ENCODE measurements around the gene PPP2R5C.

The PPP2R5C gene

GRCh38 chr14:101887219-101887618 is 125.7 kb downstream of the PPP2R5C start:
- no peak for DNase-seq (ENCODE audit: low read depth)

- DNase-seq (ENCODE audit: low read depth), result no peak
These were observed 126.7 kb downstream of the PPP2R5C start for GRCh38 chr14:101888182-101888581.

DNA sequence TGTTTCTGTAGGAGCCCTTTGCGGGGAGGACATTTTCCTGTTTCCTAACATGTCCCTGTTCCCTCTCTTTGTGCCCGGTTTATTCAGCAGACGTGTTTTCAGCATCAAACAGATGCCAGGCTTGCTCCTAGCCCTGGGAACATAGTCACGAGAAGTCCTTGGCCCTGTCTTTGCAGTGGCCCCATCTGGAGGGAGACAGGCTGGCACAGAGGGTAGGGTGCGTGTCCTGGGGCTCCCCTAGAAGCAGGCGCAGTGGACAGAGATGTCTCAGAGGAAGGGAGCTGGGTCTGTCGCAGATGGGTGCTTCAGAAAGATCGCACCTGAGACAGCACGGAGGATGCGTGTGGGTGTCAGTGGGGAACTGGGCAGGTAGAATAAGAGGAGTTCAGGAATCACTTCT is 127.9 kb downstream of the PPP2R5C start:
- no peak for DNase-seq (ENCODE audit: low read depth)

GRCh38 chr14:101889898-101890297 is 128.4 kb downstream of the PPP2R5C start:
- peak; percentile 11 for DNase-seq (ENCODE audit: low read depth)

DNA sequence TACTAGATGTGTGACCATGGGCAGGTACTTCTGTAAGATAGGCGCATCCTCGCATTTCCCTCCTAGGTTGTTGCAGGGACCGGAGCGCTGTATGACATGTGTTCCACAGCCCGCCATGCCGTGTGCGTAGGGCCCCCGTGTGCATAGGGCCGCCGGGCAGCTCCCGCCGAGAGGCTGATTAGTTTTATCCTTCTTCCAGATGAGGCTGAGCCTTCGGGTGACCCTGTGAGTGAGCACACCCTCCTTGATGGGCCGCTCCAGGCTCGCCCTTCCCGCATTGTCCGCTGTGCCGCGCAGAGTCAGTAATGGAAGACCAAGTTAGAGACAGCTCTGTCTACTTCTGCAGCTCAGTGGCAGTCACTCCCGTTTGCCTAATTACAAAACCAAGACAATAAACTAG is 130.0 kb downstream of the PPP2R5C start:
- DNase-seq (ENCODE audit: low read depth), result no peak

GRCh38 chr14:101893759-101894158 is 132.2 kb downstream of the PPP2R5C start:
- no peak for DNase-seq (ENCODE audit: low read depth)

- no peak for DNase-seq (ENCODE audit: low read depth)
These were observed 133.0 kb downstream of the PPP2R5C start for GRCh38 chr14:101894365-101895081.

DNA sequence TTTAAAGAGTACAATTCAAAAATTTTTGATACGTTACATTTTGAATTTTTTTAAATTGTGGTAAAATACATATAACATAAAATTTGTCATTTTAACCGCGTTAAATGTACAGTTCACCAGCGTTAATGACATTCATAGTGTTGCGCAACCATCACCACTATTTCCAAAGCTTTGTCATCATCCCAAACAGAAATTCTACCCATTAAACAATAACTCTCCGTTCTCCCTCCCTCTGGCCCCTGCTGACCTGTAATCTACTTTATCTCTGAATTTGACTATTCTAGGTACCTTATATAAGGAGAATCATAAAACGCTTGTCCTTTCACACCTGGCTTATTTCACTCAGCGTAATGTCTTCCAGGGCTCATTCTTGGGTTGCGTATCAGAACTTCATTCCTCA is 133.7 kb downstream of the PPP2R5C start:
- DNase-seq (ENCODE audit: low read depth), result no peak

GRCh38 chr14:101897326-101897725 is 135.8 kb downstream of the PPP2R5C start:
- DNase-seq (ENCODE audit: low read depth), result no peak

DNA sequence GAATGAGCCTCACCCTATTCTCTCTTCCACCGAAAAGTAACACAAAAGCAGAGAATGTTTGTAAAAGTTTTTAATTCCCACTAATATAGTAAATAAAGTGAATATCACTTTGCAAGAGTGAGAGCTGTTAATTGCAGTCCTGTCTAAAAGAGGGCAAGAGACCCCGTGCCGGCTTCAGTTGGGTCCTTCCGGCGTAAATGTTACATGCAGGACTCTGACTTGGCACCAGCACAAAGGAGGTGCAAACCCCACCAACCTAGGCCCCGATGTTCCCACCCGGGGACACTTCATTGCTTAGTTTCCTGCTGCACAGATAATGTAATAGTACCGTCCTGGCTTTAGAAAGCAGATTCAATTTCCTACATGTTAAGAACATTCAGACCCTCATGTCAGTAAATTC is 136.9 kb downstream of the PPP2R5C start:
- DNase-seq (ENCODE audit: low read depth), result no peak

DNA sequence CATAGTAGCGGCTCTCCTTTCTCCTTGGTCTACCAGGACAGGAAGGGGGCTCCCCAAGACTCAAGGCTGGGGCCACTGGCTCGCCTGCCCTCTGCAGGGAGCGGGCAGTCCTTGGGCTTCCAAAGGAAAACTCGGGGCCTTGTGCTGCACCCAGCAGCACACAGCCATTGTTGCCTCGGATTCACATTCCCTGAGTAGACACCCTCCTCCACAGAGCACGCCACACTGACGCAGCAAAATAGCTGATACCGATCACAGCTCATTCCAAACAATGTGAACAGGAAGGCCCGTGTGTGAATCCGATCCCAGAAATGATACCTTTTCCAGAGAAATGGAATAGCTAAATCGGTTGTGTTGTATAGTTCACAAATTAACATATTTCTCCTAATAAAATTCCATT is 137.8 kb downstream of the PPP2R5C start:
- DNase-seq (ENCODE audit: low read depth), result no peak

GRCh38 chr14:101900253-101900652 is 138.7 kb downstream of the PPP2R5C start:
- DNase-seq (ENCODE audit: low read depth), result no peak

DNA sequence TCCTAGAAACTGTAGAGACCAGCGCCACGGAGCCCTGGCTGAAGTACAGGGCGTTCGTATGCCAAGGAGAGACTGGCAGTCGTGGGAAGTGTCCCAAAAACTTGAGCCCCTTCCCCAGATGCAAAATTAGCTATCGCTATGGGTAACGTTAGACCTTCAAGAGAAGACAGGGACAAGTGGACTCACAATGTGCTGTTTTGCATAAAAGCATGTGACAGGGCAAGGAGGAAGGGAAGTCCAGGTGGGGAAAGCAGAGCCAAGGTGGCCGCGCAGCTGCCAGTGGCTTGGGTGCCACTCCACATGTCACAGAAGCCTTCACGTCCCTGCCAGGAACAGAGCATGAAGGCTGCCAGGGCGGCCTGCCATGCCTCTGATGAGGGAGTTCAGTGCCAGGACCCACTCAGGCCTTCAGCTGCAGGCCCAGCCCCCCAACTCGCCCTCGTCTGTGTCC is 141.6 kb downstream of the PPP2R5C start:
- no peak for DNase-seq (ENCODE audit: low read depth)

DNA sequence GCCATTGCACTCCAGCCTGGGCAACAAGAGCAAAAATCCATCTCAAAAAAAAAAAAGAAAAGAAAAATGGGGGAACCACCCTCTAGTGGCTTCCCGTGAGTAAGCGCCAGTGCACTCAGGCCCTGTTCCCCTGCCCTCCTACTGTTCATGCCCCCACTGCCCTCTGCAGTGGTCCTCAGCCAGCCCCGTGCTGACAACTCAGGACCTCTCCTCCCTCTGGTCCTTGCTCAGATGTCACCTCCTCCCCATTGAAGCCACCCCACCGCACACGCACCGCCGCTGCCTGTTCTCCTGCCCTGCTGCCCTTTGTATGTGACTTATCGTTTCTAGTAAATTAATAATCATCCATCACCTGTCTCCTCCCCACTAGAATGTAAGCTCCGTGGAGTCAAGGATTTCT is 144.1 kb downstream of the PPP2R5C start:
- no peak for DNase-seq (ENCODE audit: low read depth)

- no peak for DNase-seq (ENCODE audit: low read depth)
These were observed 145.1 kb downstream of the PPP2R5C start for GRCh38 chr14:101906645-101907044.

DNA sequence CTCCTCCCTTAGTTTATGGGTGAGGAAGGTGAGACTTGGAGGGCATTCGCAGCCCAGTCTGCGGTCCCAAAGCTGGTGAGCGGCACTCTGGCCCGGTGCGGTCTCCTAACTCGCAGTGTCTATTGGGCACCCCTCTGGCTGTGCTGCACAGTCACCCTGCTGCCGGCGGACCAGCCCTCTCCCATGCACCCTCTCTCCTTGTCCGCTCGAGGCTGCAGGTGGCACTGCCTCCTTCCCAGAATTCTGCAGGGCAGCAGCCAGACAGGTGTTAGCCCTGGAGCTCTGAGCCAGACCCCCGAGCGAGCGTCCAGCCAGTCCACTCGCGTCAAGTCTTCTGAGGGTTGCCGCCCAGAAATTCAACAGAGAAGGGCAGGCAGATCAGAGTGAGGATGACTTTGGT is 146.1 kb downstream of the PPP2R5C start:
- DNase-seq (ENCODE audit: low read depth), result no peak

GRCh38 chr14:101908795-101909194 is 147.3 kb downstream of the PPP2R5C start:
- no peak for DNase-seq (ENCODE audit: low read depth)

- no peak for DNase-seq (ENCODE audit: low read depth)
These were observed 148.0 kb downstream of the PPP2R5C start for GRCh38 chr14:101909371-101910096.

DNA sequence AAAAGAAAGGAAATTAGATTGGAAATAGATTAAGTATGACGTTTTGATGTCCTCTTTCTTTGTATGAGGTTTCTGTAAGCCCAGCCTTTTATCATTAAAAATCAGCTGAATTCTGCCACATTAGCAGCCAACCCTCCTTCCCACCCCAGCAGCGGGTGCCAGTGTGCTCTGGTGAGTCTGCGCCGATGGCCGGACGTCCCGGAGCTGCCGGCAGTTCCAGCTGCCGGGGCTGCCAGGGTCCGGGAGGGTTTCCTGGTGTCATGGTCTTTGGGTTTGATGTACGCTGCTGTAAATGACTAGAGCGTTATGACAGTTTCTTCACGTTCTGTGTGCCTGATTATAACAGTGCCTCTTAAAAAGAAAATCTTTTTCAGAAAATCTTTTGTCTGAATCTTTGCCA is 151.3 kb downstream of the PPP2R5C start:
- DNase-seq (ENCODE audit: low read depth), result no peak

DNA sequence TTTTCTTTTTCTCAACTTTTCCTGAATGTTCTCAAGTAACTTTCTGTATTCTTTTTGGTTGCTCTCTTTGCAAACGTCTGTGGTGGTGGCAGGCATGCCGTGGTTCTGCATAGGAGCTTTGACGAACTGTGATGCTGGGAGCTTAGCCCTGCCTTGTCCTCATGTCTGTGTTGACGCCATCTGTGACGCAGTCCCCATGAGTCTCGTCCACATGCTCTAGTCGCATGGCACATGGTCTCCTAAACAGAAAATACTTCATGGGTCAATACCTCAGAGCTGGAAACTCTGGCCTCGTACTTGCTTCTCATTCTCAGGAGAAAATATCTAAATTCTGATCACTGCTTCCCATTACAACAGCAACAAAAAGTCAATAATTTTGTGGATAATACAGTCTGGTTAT is 152.6 kb downstream of the PPP2R5C start:
- DNase-seq (ENCODE audit: low read depth), result no peak

DNA sequence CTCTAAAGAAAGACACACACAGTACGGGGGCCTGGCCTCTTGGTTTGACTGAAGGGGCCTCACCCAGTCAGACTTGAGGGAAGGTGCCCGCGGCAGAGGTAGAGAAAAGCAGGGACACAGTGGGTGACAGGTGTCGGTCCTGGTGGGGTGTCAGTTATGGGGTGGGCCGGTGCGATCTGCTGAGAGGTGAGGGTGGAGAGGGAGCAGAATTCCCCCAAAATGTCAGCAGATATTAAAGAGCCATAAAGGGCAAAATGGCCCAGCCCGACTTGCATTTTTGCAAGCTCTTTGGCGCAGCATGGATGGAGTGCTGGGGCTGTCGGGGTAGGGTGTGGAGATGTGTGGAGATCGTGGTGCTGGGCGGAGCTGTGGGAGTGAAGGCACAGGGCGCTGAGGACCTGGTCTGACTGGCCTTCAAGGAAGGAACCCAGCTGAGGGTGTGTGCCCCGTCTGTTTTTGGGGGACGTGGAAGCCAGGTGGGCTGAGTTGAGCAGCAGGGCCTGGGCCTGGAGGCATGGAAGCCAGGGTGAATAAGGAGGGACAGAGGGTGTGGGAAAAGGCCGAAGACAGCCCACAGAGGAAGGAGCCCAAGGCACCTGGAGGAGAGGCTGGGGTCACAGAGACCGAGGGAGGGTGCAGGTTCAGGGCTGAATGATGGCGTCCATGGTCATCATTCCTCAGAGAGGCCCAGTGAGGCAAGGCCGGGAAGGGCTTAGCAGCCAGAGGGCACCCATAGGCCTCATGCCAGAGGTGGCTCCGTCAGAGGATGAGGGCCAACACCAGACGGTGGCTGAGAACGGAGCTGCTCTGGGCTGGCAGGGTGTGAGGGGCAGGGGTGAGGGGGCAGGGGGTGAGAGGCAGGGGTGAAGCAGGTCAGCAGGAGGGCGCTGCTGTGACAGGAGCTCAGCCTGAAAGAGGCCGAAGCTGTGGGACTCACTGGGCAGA is 154.6 kb downstream of the PPP2R5C start:
- no peak for DNase-seq (ENCODE audit: low read depth)

GRCh38 chr14:101916816-101917412 is 155.4 kb downstream of the PPP2R5C start:
- DNase-seq (ENCODE audit: low read depth), result no peak
